ENCODE data around the gene ZNF236. TPM values are rescaled to one million over a fixed set of nuclear protein-coding genes. Genes with fewer than 3 reads are reported as not detected.

ZNF236 gene
- total and polyA plus RNA-seq, 2 experiments from 2014 or later = 7.4 to 8.2 TPM

- Histone ChIP-seq H3K4me1 (ENCODE audit: insufficient read depth) (no peaks in the 10 kb centered on the region), H3K9me3 (ENCODE audit: low read depth) (no peaks in the 10 kb centered on the region), H3K79me2 (no peaks in the 10 kb centered on the region), H4K20me1 (ENCODE audit: insufficient read depth, poor library complexity, severe bottlenecking) (no peaks in the 10 kb centered on the region), H3K4me3 (no peak overlapping the region), H3K27ac (no peak overlapping the region), H3K36me3 (replicated peaks; ENCODE audit: insufficient read depth, low read depth) (no peaks in the 10 kb centered on the region), H2AFZ (no peak overlapping the region), H3K4me2 (no peak overlapping the region), H3K27me3 (no peaks in the 10 kb centered on the region), H3K9me2 (replicated peaks; ENCODE audit: insufficient read depth) (no peaks in the 10 kb centered on the region)
- no peak for DNase-seq (ENCODE audit: low spot score)
- TF ChIP-seq EZH2 (IDR thresholded peaks at IDR 0.05; ENCODE audit: borderline replicate concordance) (no peak), EZH2phosphoT487 (IDR thresholded peaks at IDR 0.05; ENCODE audit: low read depth, severe bottlenecking, unreplicated experiment) (no peak), CTCF (IDR thresholded peaks at IDR 0.05; ENCODE audit: poor library complexity) (no peak)
- WGBS (ENCODE audit: low lambda C conversion rate, missing lambda C conversion rate) = 85% methylated on average over 23 of the region's 23 CpGs
These were observed 158.5 kb downstream of the ZNF236 start for GRCh38 chr18:76980663-76981395.

GRCh38 chr18:76981396-76981968 lies 159.1 kb downstream of the ZNF236 start:
- DNase-seq (ENCODE audit: low spot score) = no peak
- Histone ChIP-seq H3K4me1 (ENCODE audit: insufficient read depth) (no peaks in the 10 kb centered on the region), H3K27ac (no peak overlapping the region), H3K36me3 (replicated peaks; ENCODE audit: insufficient read depth, low read depth) (no peaks in the 10 kb centered on the region), H3K4me3 (no peak overlapping the region), H3K9me2 (replicated peaks; ENCODE audit: insufficient read depth) (no peaks in the 10 kb centered on the region), H3K79me2 (no peaks in the 10 kb centered on the region), H3K4me2 (no peak overlapping the region), H2AFZ (no peak overlapping the region), H3K9me3 (ENCODE audit: low read depth) (no peaks in the 10 kb centered on the region), H4K20me1 (ENCODE audit: insufficient read depth, poor library complexity, severe bottlenecking) (no peaks in the 10 kb centered on the region), H3K27me3 (no peaks in the 10 kb centered on the region)
- WGBS (ENCODE audit: low lambda C conversion rate, missing lambda C conversion rate) = 78% methylated on average over 13 of the region's 13 CpGs
- TF ChIP-seq CTCF (IDR thresholded peaks at IDR 0.05; ENCODE audit: poor library complexity) = no peak
- no peak for TF ChIP-seq EZH2 (IDR thresholded peaks at IDR 0.05; ENCODE audit: borderline replicate concordance)
- TF ChIP-seq EZH2phosphoT487 (IDR thresholded peaks at IDR 0.05; ENCODE audit: low read depth, severe bottlenecking, unreplicated experiment) = no peak

GRCh38 chr18:76982038-76982437 lies 159.7 kb downstream of the ZNF236 start:
- H3K4me2 ChIP-seq = no peak overlapping the region
- no peaks in the 10 kb centered on the region for H3K9me2 ChIP-seq (replicated peaks; ENCODE audit: insufficient read depth)
- H3K4me3 ChIP-seq = no peak overlapping the region
- no peaks in the 10 kb centered on the region for H3K36me3 ChIP-seq (replicated peaks; ENCODE audit: insufficient read depth, low read depth)
- no peaks in the 10 kb centered on the region for H3K27me3 ChIP-seq
- TF ChIP-seq EZH2phosphoT487 (IDR thresholded peaks at IDR 0.05; ENCODE audit: low read depth, severe bottlenecking, unreplicated experiment) (no peak), CTCF (IDR thresholded peaks at IDR 0.05; ENCODE audit: poor library complexity) (no peak), EZH2 (IDR thresholded peaks at IDR 0.05; ENCODE audit: borderline replicate concordance) (no peak)
- H4K20me1 ChIP-seq (ENCODE audit: insufficient read depth, poor library complexity, severe bottlenecking) = no peaks in the 10 kb centered on the region
- H3K79me2 ChIP-seq = no peaks in the 10 kb centered on the region
- WGBS (ENCODE audit: low lambda C conversion rate, missing lambda C conversion rate) = 92% methylated on average over 5 of the region's 5 CpGs
- no peak overlapping the region for H2AFZ ChIP-seq
- no peaks in the 10 kb centered on the region for H3K4me1 ChIP-seq (ENCODE audit: insufficient read depth)
- H3K27ac ChIP-seq = no peak overlapping the region
- H3K9me3 ChIP-seq (ENCODE audit: low read depth) = no peaks in the 10 kb centered on the region
- no peak for DNase-seq (ENCODE audit: low spot score)
